ENCODE data around the gene NSMCE3.

GRCh38 chr15:29309139-29309538 is 39.5 kb upstream of the NSMCE3 start:
- TF ChIP-seq YY1 (IDR thresholded peaks at IDR 0.05; ENCODE audit: insufficient read depth, insufficient read length) = no peak
- TF ChIP-seq ZNF274 (IDR thresholded peaks at IDR 0.05; ENCODE audit: low read depth, low read length) = no peak

All from NT2/D1 (cell line).